Raji (cell line): ENCODE measurements around the gene DIP2A.

Source experiments
- POLR2A ChIP-seq: IDR thresholded peaks from 2 replicates; pipeline ENCODE4 v1.6.1; 2011; ENCODE audit warnings: low read depth, low read length, control low read depth; ENCODE audit not compliant: insufficient read depth

The DIP2A gene

DNA sequence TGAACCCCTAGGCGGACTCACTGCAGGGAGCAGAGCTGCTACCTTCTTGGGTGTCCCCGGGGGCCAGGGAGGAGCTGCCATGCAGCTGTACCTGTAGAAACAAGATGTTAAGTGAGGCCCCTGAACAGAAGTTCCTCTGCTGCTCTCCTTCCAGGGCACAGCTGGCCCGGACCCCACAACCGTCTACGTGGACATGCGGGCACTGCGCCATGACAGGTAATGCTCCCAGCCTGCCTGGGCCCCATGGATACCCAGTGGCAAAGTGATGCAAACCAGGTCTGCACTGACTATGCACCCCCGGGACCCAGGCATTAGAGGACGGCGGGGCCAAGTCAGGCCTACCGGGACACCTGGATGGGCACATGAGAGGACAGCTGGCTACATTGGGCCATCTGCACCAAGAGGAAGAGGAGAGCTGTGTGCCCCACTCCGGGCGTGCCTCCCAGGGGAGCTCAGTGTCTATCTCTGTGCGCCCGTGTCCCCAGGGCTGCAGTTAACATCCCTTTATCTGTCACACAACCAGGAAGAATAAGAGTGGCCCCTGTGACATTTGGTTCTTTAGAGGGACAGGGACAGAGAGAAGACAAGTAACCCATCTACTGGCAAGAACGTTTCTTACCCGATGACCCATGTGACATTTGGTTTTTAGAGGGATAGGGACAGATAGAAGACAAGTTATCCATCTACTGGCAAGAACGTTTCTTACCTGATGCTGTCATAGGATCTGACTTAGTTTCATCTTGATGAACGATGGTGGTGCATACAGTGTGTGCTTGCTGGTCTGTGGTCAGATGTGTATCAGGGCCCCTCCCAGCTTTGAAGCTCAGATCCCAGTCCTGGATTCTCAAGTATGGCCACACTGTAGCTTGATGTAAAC lies 102.1 kb downstream of the DIP2A start:
- no peak for TF ChIP-seq POLR2A

DNA sequence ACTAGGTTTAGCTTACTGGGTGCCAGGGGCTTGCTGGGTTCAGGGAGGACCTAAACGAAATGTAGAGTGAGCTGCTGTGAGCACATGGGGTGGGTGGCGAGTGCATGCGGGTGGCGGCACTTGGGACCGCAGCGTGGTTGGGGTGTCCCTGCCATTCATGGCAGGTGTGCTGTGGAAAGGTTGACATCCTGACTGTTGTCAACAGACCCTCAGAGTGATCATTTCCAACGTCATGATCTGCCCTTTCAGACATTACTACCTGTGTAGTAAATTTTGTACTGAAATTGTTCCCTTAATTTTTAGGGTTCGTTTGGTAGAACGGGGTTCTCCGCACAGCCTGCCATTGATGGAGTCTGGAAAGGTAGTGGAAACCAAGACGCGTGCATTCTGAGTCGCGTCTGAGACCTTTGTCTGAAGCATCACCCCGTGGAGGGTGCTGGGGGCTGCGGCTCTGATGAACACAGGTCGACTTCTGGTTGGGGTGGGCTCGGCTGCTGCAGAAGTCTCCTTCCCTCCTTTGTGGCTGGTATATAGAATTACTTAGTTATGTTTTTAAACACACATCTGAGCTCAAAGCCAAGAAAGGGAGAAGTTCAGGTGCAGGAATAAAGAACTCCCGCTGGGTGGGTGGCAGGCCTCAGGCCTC lies 102.9 kb downstream of the DIP2A start:
- TF ChIP-seq POLR2A, result no peak

DNA sequence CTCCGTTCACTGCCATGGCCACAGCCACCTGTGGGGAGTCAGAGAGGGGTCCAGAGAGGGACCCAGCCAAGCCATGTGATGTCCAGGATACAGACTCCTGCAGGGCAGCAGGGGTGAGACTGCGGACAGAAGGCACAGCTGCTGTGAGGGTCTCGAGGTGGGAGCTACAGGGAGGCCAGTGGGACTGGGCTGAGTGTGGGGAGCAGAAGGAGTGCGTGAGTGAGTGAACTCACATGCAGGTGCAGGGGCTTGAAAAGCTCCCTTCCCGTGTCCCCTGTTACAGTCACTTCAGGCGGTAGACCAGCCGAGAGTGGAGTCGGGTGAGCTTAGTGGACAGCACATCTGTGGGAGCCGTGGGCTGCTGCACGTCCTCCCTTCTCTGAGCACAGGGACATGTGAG lies 103.8 kb downstream of the DIP2A start:
- no peak for TF ChIP-seq POLR2A

DNA sequence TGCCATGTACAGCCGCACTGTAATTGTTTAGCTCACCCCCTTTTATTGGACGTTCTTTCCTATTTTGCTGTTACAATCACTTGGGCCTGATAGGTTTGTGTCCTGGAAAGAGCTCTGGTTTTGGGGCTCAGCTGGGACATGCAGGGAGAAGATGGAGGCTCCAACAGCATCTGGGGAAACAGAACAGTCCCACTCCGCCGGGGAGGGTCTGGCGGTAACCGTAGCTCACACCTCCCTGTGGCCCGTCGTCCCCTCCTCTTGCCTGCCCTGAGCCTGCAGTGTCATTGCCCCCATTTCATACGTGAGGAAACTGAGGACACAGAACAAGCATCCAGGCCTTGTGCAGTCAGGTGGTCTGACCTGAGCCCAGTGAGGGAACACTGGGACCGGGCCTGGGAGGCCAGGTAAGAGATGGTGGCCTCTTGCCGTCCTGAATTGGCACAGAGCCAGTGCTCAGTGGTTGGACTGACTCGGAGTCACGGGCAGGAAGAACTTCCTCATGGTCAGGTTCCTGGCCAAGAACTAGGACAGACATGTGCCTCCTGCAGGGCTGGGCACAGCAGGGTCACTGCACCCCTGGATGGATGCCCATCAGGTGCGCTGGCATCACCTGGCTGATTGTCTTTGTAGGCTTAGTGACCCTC lies 104.4 kb downstream of the DIP2A start:
- TF ChIP-seq POLR2A, result no peak

GRCh38 chr21:46564391-46564790 lies 105.7 kb downstream of the DIP2A start:
- TF ChIP-seq POLR2A, result no peak

GRCh38 chr21:46567348-46567747 lies 108.7 kb downstream of the DIP2A start:
- no peak for TF ChIP-seq POLR2A

DNA sequence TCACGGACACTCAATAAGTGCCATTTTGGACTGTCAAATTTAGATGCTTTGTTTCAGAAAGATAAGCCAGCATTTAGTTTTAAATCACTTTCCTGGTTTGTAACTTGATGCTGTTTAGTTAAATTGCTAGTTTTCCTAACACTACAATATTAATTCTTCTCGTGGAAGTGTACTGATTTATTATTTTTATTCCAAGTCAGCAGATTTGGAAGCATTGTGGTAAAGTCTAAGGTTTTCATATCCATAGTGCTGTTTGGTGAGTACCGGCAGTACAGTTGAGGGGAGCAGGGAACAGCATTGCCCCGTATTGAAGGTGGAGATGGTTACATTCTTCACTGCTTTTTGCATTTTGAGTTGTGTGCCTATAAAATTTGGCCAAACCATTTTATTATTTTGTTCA lies 109.9 kb downstream of the DIP2A start:
- no peak for TF ChIP-seq POLR2A

DNA sequence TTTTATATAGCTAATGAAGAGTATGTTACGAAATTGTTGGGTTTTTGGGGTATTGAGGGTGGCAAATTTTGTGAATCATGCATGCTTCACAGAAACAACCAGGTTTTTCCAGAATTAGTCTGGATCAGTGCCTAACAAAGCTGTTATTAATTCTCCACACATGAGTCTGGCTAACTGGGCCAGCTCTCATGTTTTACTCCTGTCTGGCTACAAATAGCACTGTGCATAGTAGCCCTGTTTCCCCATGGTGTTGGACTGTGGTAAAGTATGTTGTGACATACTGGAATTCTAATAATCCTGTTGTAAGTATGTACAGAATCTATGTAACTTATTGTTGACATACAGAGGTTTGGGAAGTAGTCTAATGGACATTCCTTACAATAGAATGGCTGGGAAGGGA lies 110.4 kb downstream of the DIP2A start:
- TF ChIP-seq POLR2A, result no peak

GRCh38 chr21:46570119-46570518 lies 111.4 kb downstream of the DIP2A start:
- TF ChIP-seq POLR2A, result no peak

- TF ChIP-seq POLR2A, result no peak
Observed at GRCh38 chr21:46570631-46571030, 111.9 kb downstream of the DIP2A start.

- no peak for TF ChIP-seq POLR2A
Observed at GRCh38 chr21:46572850-46573249, 114.2 kb downstream of the DIP2A start.

DNA sequence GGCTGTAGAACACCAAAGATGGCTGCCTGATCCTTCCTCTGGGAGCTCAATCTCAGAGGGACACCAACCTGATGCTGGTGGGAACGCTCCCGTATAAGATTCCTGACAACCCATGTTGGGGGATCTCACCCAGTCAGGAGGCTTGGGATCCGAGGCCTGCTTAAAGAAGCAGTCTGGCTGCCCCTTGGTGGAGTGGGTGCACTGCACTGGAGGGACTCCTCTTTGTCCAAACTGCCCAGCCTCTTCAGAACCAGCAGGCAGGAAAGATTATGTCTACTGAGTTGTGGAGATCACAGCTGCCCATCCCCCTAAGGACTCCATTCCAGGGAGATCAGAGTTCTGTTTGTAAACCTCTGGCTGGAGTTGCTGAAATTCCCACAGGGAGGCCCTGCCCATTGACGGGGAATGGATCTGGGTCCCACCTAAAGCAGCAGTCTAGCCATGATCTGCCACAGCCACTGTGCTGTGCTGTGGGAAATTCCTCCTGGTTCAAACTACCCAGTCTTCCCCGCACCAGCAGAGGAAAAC lies 123.2 kb downstream of the DIP2A start:
- no peak for TF ChIP-seq POLR2A

GRCh38 chr21:46585191-46585953 lies 126.7 kb downstream of the DIP2A start:
- TF ChIP-seq POLR2A, result no peak

DNA sequence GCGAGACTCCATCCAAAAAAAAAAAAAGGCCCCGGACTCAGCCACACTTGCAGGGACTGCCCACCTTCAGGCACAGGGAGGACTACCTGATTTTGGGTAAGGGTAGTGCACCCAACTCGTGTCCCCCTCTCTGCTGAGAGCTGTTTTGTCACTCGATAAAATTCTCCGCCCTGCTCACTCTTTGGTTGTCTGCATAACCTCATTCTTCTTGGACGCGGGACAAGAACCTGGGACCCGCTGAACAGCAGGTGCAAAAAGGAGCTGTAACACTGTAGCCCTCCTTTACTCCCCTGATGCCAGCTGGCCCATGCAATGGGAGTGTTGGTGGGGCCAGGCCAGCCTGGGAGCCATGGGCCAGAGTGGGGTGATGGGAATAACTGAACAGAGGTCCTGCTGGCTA lies 135.6 kb downstream of the DIP2A start:
- TF ChIP-seq POLR2A, result no peak

- TF ChIP-seq POLR2A, result no peak
Observed at GRCh38 chr21:46596201-46596600, 137.5 kb downstream of the DIP2A start.
